GM19438 (cell line): ENCODE results near the gene REN.

Experiments
- ATAC-seq: cut with Tn5 transposase; IDR thresholded peaks from one replicate; pipeline ENCODE4 v1.9.1; 2021; ENCODE audit warnings: low read depth; ENCODE audit not compliant: unreplicated experiment

Gene REN

GRCh38 chr1:204192046-204192445, 25.9 kb upstream of the REN start:
- no peak for ATAC-seq

- no peak for ATAC-seq
These were observed 25.3 kb upstream of the REN start for GRCh38 chr1:204191456-204191855.

DNA sequence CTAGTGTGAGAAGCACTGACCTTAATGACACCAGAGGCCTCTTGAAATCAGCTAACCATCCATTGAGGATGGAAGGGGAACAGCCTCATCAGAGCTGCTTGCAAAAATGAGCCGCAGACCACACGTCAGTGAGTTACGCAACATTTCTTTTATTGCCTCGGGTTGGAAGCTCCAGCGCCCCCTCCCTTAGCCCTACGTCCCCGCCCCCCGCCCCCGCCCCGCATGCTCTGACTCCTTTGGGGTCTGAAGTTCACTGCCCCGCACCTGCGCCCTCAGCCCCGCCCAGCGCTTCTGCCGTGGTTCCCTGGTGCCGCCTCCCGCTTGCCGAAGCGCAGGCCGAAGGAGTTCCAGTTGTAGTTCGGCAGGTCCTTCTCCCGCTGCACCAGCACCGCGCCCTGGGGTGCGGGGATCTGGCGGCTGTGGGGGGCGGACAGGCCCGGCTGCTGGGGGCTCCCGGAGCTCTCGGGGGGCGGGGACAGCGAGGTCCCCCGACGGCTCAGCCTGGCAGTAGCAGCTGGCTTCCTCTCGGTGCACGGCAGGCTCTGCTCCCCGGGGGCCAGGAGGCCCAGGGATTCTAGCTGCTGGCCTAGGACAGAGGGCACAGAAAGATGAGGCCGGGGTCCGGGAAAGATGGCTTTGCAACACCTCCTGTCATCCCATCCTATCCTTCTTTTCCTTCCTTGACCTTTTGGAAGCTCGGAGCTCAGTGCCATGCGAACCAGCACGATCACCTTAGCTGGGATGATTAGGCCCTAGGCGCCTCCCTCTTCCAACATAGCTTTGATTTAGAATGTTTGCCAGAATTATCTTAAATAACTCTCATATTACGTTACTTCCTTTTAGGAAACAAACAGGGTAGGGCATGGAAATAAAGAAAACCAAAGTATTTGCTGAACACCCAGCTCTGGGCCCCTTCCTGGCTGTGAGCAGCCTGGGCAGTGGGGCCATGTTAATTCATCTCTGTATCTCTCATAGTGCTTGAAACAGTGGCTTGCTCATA, 24.4 kb upstream of the REN start:
- ATAC-seq: no peak

GRCh38 chr1:204188959-204189639, 23.0 kb upstream of the REN start:
- ATAC-seq: no peak

GRCh38 chr1:204186597-204186996, 20.5 kb upstream of the REN start:
- ATAC-seq: no peak

DNA sequence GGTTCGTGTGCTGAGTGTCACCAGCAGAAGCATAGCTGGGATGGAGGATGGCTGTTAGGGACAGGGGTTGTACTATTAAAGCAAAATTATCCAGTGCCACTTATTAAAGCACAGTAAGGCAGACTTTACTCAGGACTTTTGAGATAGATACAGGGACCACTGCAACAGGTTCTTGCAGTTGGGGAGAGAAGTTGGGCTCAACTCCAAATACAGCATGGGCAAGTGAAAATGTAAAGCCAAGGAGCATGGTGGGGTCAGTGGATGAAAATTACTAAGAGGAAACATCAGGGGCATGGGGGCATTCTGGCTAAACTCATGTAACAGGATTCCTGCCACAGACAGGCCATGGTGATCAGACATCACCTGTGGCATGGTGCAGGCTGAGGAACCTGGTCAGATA, 15.0 kb upstream of the REN start:
- no peak for ATAC-seq

GRCh38 chr1:204180133-204180532, 14.0 kb upstream of the REN start:
- ATAC-seq: no peak

DNA sequence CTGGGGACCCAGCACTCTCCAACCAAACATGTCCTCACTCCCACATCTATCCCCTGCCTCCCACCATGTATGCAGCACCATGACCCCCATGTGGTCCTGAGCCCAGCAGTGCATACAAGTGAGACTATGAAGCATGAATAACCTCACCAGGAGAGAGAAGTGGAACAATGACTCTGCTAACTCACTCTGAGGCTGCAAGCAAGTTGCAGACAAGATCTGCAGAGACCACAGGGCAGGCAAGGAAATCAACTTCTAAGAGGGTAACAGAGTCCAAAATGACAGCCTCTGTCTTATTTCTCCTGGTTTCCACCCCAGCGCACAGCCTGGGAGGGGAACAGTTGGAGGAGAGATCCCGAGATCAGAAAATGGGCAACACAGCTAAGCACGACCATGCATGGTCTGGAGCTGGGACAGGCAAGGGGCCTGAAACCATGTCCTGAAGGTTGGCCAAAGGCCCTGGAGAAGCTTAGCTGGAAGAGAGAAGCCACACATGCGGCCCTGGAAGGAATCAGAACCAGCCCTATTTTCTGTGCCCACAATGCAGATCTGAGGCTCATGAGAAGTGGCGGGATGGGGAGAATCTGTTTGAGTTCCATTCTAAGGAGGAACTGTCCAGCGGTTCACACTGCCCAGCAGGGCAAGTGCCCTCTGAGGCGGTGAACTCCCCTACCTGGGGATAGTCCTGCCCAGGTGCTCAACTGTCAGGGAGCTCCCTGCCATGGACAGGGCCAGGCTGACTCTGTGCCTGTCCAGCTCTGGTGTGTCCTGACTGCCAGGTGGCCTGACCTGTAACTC, 12.5 kb upstream of the REN start:
- no peak for ATAC-seq

DNA sequence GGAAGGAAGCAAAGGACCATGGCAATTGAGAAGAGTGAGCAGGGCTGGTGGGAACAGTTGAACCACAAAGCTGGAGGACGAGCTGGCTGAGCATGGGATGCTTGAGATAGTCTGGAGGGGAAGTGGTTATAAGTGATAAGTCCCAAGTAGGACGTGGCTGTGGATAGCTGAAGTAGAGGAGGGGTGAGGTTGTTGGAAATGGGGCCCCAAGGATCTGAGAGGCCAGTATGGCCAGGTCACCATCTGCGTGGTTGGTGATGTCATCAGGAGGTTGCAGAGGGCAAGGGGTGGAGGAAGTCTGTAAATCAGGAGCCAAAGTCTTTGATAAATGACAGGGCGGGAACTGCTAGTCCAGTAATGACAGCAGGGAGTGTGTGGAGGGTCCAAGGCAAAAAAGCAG, 11.0 kb upstream of the REN start:
- no peak for ATAC-seq

GRCh38 chr1:204176049-204176448, 9.9 kb upstream of the REN start:
- no peak for ATAC-seq

DNA sequence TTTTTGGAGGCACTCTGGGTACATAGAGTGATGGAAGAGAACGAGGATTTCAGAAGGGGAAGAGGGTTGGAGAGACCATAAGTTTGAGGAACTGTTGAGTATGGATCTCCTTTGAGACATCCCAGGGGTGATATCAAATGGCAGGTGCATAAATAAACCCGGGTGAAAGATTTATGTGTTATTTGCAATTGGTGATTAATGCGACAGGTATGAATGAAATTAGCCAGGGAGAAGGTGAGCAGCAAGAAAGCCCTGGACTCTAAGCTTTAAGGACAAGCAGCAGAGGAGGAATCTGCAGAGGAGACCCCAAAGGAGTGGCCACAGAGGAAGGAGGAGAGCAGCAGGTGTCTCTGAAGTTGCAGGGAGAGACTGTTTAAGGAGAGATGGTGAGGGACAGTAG, 8.8 kb upstream of the REN start:
- ATAC-seq: no peak

DNA sequence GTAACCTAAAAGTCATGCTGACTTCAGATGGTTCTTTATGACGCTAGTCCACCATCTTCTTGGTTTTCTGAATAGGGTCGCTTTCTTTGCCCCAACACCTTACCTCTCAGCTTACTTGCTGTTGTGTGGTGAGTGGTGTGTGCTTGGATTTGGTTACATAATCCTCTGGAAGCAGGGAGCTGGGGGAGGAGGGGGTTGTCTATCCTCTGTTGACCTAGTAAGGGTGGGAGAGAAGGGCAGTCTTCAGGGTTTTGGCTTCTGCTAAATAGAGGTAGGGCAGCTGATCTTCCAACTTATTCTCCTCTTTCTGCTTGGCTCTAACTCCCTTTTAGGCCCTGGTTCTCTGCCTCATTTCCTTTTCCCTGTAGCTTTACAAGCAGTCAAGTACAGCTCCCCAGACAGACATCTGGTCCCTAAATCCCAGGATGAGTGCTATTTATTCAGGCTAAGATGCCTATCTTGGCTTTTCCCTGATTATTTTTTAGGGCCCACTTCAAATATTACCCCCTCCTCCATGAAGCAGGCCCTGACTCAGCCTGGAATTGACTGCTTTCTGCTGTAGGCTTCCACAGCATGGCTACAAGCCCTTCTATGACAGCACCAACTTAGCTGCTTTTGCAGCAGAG, 6.4 kb upstream of the REN start:
- no peak for ATAC-seq

DNA sequence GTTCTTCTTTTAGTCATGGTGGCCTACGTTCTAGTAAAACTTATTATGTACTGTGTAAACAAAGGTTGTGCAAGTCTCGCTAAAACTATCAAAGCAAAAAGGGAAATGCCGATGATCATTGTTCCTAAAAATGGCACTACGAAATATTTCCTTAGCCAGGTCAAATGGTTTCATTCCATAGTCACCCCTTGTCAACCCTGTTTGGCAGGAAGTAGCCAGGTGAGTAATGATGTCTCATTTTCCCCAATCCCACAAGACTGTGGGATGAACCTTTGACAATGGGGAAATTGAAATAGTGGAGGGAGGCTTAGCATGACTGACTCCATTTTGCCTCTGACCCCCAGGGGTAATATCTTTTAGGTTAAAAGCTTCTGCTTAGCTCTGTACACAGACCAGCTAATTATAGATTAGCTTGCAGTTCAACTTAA, 5.6 kb upstream of the REN start:
- ATAC-seq: no peak

GRCh38 chr1:204170494-204171155, 4.5 kb upstream of the REN start:
- no peak for ATAC-seq

- no peak for ATAC-seq
These were observed 3.7 kb upstream of the REN start for GRCh38 chr1:204169858-204170257.

DNA sequence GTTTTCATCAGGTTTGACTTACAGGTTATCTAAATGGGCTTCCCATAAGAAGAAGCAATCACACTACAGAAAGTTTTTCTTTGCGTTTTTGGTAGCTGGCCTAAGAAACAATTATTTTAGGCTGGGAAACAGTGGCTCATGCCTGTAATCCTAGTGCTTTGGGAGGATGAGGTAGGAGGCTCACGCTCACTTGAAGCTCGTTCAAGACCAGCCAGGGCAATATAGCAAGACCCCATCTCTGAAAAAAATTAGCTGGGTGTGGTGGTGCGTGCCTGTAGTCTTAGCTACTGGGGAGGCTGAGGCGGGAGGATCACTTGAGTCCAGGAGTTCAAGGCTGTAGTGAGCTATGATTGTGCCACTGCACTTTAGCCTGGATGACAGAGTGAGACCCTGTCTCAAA, 1.6 kb upstream of the REN start:
- ATAC-seq: no peak

DNA sequence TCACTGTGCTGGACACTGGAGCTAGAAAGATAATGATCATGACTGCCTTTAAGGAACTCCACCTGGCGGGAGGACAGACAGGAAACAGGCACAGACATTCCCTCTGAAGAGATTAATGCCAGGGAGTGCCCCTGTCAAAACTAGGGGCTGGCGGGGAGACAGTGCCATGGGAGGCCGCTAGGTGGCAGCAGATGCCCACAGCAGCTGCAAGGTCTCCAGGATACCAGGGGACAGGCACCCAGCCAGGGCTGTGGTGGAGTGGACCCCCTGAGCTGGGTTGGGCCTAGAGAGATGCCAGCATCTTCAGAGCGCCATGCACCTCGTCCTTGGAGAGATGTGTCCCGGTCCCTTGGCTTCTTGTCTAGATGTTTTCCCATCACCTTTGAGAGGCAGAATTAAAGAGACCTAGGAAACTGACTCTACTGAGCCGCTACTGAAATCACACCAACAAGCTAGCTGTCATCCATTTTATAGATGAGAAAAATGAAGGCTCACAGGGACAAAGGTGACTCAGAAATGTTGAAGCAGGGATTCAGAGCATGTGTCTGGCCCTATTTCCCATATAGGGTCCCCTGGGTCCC, 3.6 kb downstream of the REN start:
- ATAC-seq: no peak

GRCh38 chr1:204161609-204162493, 4.3 kb downstream of the REN start:
- no peak for ATAC-seq

- ATAC-seq: no peak
These were observed 8.2 kb downstream of the REN start for GRCh38 chr1:204157962-204158361.
